Colonic mucosa (tissue), 4 donors: ENCODE data around the gene CTIF. TPM values are rescaled to one million over a fixed set of nuclear protein-coding genes. Genes with fewer than 3 reads are reported as not detected.

Experiments used
- DNase-seq: peaks from one replicate; pipeline ENCODE4 v3.0.0-alpha.2; 2020
- H3K27ac ChIP-seq: fragments of 200-600 bp; one replicate; pipeline ENCODE4 v1.8.0; 2021
- H3K27me3 ChIP-seq: fragments of 200-600 bp; one replicate; pipeline ENCODE4 v1.8.0; 2021
- H3K36me3 ChIP-seq: fragments of 200-600 bp; one replicate; pipeline ENCODE4 v1.8.0; 2021
- H3K4me1 ChIP-seq: fragments of 200-600 bp; one replicate; pipeline ENCODE4 v1.8.0; 2021; ENCODE audit warnings: mild to moderate bottlenecking
- H3K4me3 ChIP-seq: fragments of 200-600 bp; one replicate; pipeline ENCODE4 v1.8.0; 2021
- H3K9ac ChIP-seq, 2 donors: one replicate each; pipeline ENCODE4 v1.7.0; 2013; ENCODE audit warnings: control low read depth in 2 of 2, low read depth in 2 of 2, low read length in 2 of 2
- H3K9me3 ChIP-seq: fragments of 200-600 bp; one replicate; pipeline ENCODE4 v1.8.0; 2021
- CTCF ChIP-seq: fragments of 200-600 bp; IDR thresholded peaks from one replicate; pipeline ENCODE4 v1.8.0; 2022; ENCODE audit warnings: antibody characterized with exemption, mild to moderate bottlenecking
- intact Hi-C: fragments of 100-400 bp; cut with DNase I; formaldehyde crosslinking; loops from one replicate; pipeline ENCODE4 v1.14.1; 2022
- total RNA-seq, 2 donors: library from RNA; stranded (reverse); fragmentation: NEBNext Ultra II Directional in 1 of 2; extraction: Animal tissue kit (Norgen Biotek cat#: 25700) in 1 of 2; gene quantifications; one replicate each; pipeline ENCODE4 v1.2.1, GENCODE V29; 2021
- donor health status: healthy.
- donor health status: DM: no; HTN: no; CAD: no.
- donor health status: DM: no; HTN: no; CAD: no.

Gene CTIF
- total RNA-seq, 2 donors from 2014 or later: 13.0 to 16.7 TPM

- Histone ChIP-seq H3K4me1 (no peaks in the 10 kb centered on the region), H3K27me3 (no peaks in the 10 kb centered on the region), H3K36me3 (no peaks in the 10 kb centered on the region), H3K9ac (no peak overlapping the region), H3K4me3 (no peak overlapping the region), H3K9me3 (no peaks in the 10 kb centered on the region), H3K27ac (no peak overlapping the region)
- DNase-seq: no peak
- intact Hi-C loops: no loop called here
- TF ChIP-seq CTCF: no peak
Measured at GRCh38 chr18:48529796-48530195, 9.0 kb upstream of the CTIF start.

GRCh38 chr18:48530399-48531081 is 8.3 kb upstream of the CTIF start:
- H3K36me3 ChIP-seq: no peaks in the 10 kb centered on the region
- H3K4me1 ChIP-seq: no peaks in the 10 kb centered on the region
- no peak for DNase-seq
- H3K27me3 ChIP-seq: no peaks in the 10 kb centered on the region
- no peaks in the 10 kb centered on the region for H3K9me3 ChIP-seq
- H3K27ac ChIP-seq: no peak overlapping the region
- intact Hi-C loops: no loop called here
- TF ChIP-seq CTCF: no peak
- H3K9ac ChIP-seq: no peak overlapping the region
- H3K4me3 ChIP-seq: no peak overlapping the region

- H3K27me3 ChIP-seq: no peaks in the 10 kb centered on the region
- H3K9ac ChIP-seq: no peak overlapping the region
- intact Hi-C loops: no loop called here
Measured at GRCh38 chr18:48531082-48531403, 7.8 kb upstream of the CTIF start.

GRCh38 chr18:48531908-48532307 is 6.9 kb upstream of the CTIF start:
- no peaks in the 10 kb centered on the region for H3K36me3 ChIP-seq
- DNase-seq: no peak
- no peaks in the 10 kb centered on the region for H3K9me3 ChIP-seq
- no peaks in the 10 kb centered on the region for H3K4me1 ChIP-seq
- TF ChIP-seq CTCF: no peak
- no peak overlapping the region for H3K9ac ChIP-seq
- no peaks in the 10 kb centered on the region for H3K27me3 ChIP-seq
- intact Hi-C loops: no loop called here
- no peak overlapping the region for H3K27ac ChIP-seq
- no peak overlapping the region for H3K4me3 ChIP-seq

More at GRCh38 chr18:48531082-48531403, 7.8 kb upstream of the CTIF start:
- no peak overlapping the region for H3K4me3 ChIP-seq
- DNase-seq: no peak
- H3K27ac ChIP-seq: no peak overlapping the region
- TF ChIP-seq CTCF: no peak
- no peaks in the 10 kb centered on the region for H3K4me1 ChIP-seq
- H3K9me3 ChIP-seq: no peaks in the 10 kb centered on the region
- H3K36me3 ChIP-seq: no peaks in the 10 kb centered on the region

GRCh38 chr18:48533340-48534070 is 5.3 kb upstream of the CTIF start:
- intact Hi-C loops: no loop called here
- no peak for TF ChIP-seq CTCF

More at GRCh38 chr18:48533340-48534070, 5.3 kb upstream of the CTIF start:
- H3K27ac ChIP-seq: no peak overlapping the region
- no peaks in the 10 kb centered on the region for H3K27me3 ChIP-seq
- no peak for DNase-seq
- no peaks in the 10 kb centered on the region for H3K4me1 ChIP-seq
- no peak overlapping the region for H3K9ac ChIP-seq
- no peaks in the 10 kb centered on the region for H3K9me3 ChIP-seq
- H3K4me3 ChIP-seq: no peak overlapping the region
- H3K36me3 ChIP-seq: no peaks in the 10 kb centered on the region
